Caco-2 (cell line): ENCODE data around the gene ZNF296. TPM values are rescaled to one million over a fixed set of nuclear protein-coding genes. Genes with fewer than 3 reads are reported as not detected.

Experiments used
- BruUV-seq: library from RNA; stranded (reverse); fragments of 400-500 nt; replicated peaks from 2 replicates; lab custom pipeline; 2021; lab: Mats Ljungman, UMichigan
- CTCF ChIA-PET: fragments of 300-600 bp; sonication (Branson Sonifier 250); formaldehyde crosslinking; loops from one replicate; lab custom pipeline; 2022; ENCODE audit warnings: antibody characterized with exemption; lab: Charles Lee
- POLR2A ChIA-PET: fragments of 300-600 bp; sonication (Branson Sonifier 250); formaldehyde crosslinking; loops from one replicate; lab custom pipeline; 2022; ENCODE audit warnings: antibody characterized with exemption; lab: Charles Lee
- DNase-seq, 2 experiments: peaks; one replicate each; pipeline versions ENCODE4 v3.0.0 to v3.0.0-alpha.2; 2020 to 2022
- H3K27me3 ChIP-seq: replicated peaks from 2 replicates; pipeline ENCODE4 v1.6.0; 2011; ENCODE audit warnings: low read length; ENCODE audit not compliant: control insufficient read depth, insufficient read depth
- H3K36me3 ChIP-seq: 2 replicates; pipeline ENCODE4 v1.5.1; 2011; ENCODE audit warnings: low read length; ENCODE audit not compliant: control insufficient read depth, insufficient read depth
- H3K4me1 ChIP-seq: fragments of 250-450 bp; sonication (Bioruptor Pico); 2 replicates; pipeline ENCODE4 v1.5.1; 2020; ENCODE audit warnings: mild to moderate bottlenecking
- H3K4me3 ChIP-seq: 2 replicates; pipeline ENCODE4 v1.5.1; 2011; ENCODE audit warnings: low read depth, mild to moderate bottlenecking, control low read depth, low read length
- H3K9me3 ChIP-seq: fragments of 250-450 bp; sonication (Bioruptor Pico); 2 replicates; pipeline ENCODE4 v1.5.1; 2020; ENCODE audit warnings: mild to moderate bottlenecking, moderate library complexity
- H3K27ac Mint-ChIP-seq: one replicate; pipeline ENCODE4 v1.8.0; 2022; ENCODE audit warnings: mixed read lengths; ENCODE audit not compliant: unreplicated experiment
- H3K27me3 Mint-ChIP-seq: one replicate; pipeline ENCODE4 v1.8.0; 2022; ENCODE audit warnings: mixed read lengths; ENCODE audit not compliant: insufficient read depth, unreplicated experiment
- H3K36me3 Mint-ChIP-seq: one replicate; pipeline ENCODE4 v1.8.0; 2022; ENCODE audit warnings: mild to moderate bottlenecking, mixed read lengths; ENCODE audit not compliant: insufficient read depth, unreplicated experiment
- H3K4me1 Mint-ChIP-seq: one replicate; pipeline ENCODE4 v1.8.0; 2022; ENCODE audit warnings: low read depth, mixed read lengths; ENCODE audit not compliant: unreplicated experiment
- H3K4me3 Mint-ChIP-seq: one replicate; pipeline ENCODE4 v1.8.0; 2022; ENCODE audit warnings: mild to moderate bottlenecking, moderate library complexity, mixed read lengths; ENCODE audit not compliant: unreplicated experiment
- H3K9me3 Mint-ChIP-seq: one replicate; pipeline ENCODE4 v1.8.0; 2022; ENCODE audit warnings: mixed read lengths; ENCODE audit not compliant: unreplicated experiment
- CTCF ChIP-seq, 2 experiments: fragments of 200-600 bp in 1 of 2; IDR thresholded peaks; 1 replicate in 1 of 2; 2 replicates in 1 of 2; pipeline versions ENCODE4 v1.5.1 to v1.8.0; 2011 to 2022; ENCODE audit warnings: antibody characterized with exemption in 1 of 2, control low read depth in 1 of 2, inconsistent platforms in 1 of 2, low read depth in 1 of 2, low read length in 1 of 2, mild to moderate bottlenecking in 1 of 2, moderate library complexity in 1 of 2; ENCODE audit not compliant: insufficient read depth in 1 of 2, severe bottlenecking in 1 of 2, unreplicated experiment in 1 of 2
- intact Hi-C: fragments of 100-400 bp; cut with micrococcal nuclease; formaldehyde crosslinking; loops from one replicate; pipeline ENCODE4 v1.10.0; 2022; ENCODE audit not compliant: unreplicated experiment
- total RNA-seq: library from RNA; stranded (reverse); gene quantifications from 2 replicates; pipeline ENCODE4 v1.2.3, GENCODE V29; 2022

ZNF296 gene
- total RNA-seq, 1 experiment from 2014 or later, result 9.4 TPM

- Mint-ChIP-seq H3K27me3 (no peaks in the 10 kb centered on the region), H3K9me3 (no peaks in the 10 kb centered on the region), H3K4me1 (peaks cover 24% of the 10 kb centered on the region), H3K4me3 (no peak overlapping the region), H3K27ac (peak overlapping the region; percentile 26), H3K36me3 (peaks cover 84% of the 10 kb centered on the region)
- CTCF ChIA-PET, result interaction anchor here (1.4 kb wide), 1 partner anchor 10 kb away, joined by 4 read pairs; no protein-coding TSS in a partner anchor
- POLR2A ChIA-PET, result interaction anchor here (0.9 kb wide), 1 partner anchor 10 kb away, joined by 5 read pairs; the partner anchor contains the start of gene CLASRP
- H3K9me3 ChIP-seq, result no peaks in the 10 kb centered on the region
- no peak for TF ChIP-seq CTCF (IDR thresholded peaks at IDR 0.05; ENCODE audit: insufficient read depth in 1 of 2, low read depth in 1 of 2, low read length in 1 of 2, severe bottlenecking in 1 of 2, unreplicated experiment in 1 of 2)
- H3K27me3 ChIP-seq, result no peaks in the 10 kb centered on the region
- no peak overlapping the region for H3K4me3 ChIP-seq
- intact Hi-C loops, result no loop called here
- H3K4me1 ChIP-seq, result peaks cover 25% of the 10 kb centered on the region
- no peak for DNase-seq
- BruUV-seq, result no TSS peak
- H3K36me3 ChIP-seq, result peaks cover 5% of the 10 kb centered on the region
Observed at GRCh38 chr19:45049073-45049736, 27.1 kb downstream of the ZNF296 start.

DNA sequence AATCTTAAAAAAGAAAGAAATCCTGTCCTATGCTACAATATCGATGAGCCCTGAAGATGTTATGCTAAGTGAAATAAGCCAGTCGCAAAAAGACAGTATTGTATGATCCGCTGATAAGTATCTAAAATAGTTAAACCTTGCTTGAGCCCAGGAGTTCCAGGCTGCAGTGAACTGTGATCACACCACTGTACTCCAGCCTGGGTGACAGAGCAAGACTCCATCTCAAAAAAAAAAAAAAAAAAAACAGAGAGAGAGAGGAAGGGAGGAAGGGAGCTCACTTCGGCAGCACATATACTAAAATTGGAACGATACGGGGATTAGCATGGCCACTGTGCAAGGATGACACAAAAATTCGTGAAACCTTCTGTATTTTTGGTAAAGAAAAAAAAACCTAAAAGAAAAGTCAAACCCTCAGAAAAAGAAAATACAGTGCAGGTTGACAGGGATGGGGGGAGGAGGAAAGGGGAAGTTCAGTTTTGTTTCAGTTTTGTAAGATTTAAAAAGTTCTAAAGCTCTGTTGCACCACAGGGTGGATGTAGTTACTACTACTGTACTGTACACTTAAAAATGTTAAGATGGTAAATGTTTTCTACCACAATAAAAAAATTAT, 29.0 kb downstream of the ZNF296 start:
- CTCF ChIA-PET, result no interaction called here

More for the DNA sequence above, 29.0 kb downstream of the ZNF296 start:
- no peaks in the 10 kb centered on the region for H3K9me3 ChIP-seq
- Mint-ChIP-seq H3K4me3 (no peak overlapping the region), H3K27ac (no peak overlapping the region), H3K4me1 (peaks cover 24% of the 10 kb centered on the region), H3K27me3 (no peaks in the 10 kb centered on the region), H3K9me3 (no peaks in the 10 kb centered on the region), H3K36me3 (peaks cover 85% of the 10 kb centered on the region)
- BruUV-seq, result no TSS peak
- DNase-seq, result no peak
- no peak for TF ChIP-seq CTCF (IDR thresholded peaks at IDR 0.05; ENCODE audit: insufficient read depth in 1 of 2, low read depth in 1 of 2, low read length in 1 of 2, severe bottlenecking in 1 of 2, unreplicated experiment in 1 of 2)
- H3K4me3 ChIP-seq, result no peak overlapping the region
- no peaks in the 10 kb centered on the region for H3K27me3 ChIP-seq
- intact Hi-C loops, result no loop called here
- H3K36me3 ChIP-seq, result peaks cover 2% of the 10 kb centered on the region
- POLR2A ChIA-PET, result interaction anchor here (0.6 kb wide), 3 partner anchors 9 to 529 kb away, joined by 3 read pairs; no protein-coding TSS in a partner anchor
- peaks cover 26% of the 10 kb centered on the region for H3K4me1 ChIP-seq
